Lower leg skin (tissue), 3 donors: ENCODE measurements around the gene RGPD6.
"Not testable (repeated sequence)": the region's sequence is repeated elsewhere in the genome, so short reads cannot be mapped to it uniquely, and the experiment has no call there.

Source experiments
- POLR2A ChIP-seq, 2 donors: fragments of 450-650 bp; IDR thresholded peaks; one replicate each; pipeline ENCODE4 v1.6.1; 2016 to 2017; ENCODE audit warnings: antibody characterized with exemption in 2 of 2, mild to moderate bottlenecking in 1 of 2, moderate library complexity in 1 of 2
- TF ChIP-seq, protein P1 (sequence below), 3 donors: fragments of 450-650 bp; IDR thresholded peaks; one replicate each; pipeline ENCODE4 v1.5.1; 2016; ENCODE audit warnings: antibody characterized with exemption in 3 of 3, mild to moderate bottlenecking in 3 of 3, moderate library complexity in 2 of 3

DNA sequence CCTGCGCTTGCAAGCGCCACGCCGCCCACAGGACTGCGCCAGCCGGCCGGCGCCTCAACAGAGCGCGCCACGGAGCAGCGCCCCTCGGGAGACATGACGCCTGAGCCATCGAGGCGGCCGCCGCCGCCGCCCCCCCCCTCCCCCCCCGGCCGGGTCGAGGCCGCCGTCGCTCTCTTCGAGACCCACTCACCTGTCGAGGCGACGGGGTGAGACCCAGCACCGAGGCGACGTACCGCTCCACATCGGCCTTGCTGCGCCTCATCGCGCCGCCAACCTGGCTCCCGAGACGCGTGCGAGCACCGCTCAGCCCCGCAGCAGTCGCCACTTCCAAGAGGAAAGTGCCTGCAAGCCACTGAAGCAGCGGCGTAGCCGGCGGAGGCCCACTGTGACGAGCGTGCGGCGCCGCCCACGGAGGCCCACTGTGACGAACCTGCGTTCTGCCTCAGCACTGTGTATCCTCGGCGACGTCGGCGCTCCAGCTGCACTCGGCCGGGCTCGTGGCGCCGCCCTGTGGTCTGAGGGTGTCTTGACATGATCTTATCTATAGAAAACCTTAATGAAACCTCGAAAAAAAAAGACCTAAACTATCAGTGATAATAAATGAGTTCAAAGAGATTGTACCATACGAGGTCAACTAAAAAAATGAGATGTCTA, at the start of gene RGPD6:
- TF ChIP-seq, protein P1, sequence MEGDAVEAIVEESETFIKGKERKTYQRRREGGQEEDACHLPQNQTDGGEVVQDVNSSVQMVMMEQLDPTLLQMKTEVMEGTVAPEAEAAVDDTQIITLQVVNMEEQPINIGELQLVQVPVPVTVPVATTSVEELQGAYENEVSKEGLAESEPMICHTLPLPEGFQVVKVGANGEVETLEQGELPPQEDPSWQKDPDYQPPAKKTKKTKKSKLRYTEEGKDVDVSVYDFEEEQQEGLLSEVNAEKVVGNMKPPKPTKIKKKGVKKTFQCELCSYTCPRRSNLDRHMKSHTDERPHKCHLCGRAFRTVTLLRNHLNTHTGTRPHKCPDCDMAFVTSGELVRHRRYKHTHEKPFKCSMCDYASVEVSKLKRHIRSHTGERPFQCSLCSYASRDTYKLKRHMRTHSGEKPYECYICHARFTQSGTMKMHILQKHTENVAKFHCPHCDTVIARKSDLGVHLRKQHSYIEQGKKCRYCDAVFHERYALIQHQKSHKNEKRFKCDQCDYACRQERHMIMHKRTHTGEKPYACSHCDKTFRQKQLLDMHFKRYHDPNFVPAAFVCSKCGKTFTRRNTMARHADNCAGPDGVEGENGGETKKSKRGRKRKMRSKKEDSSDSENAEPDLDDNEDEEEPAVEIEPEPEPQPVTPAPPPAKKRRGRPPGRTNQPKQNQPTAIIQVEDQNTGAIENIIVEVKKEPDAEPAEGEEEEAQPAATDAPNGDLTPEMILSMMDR (IDR thresholded peaks at IDR 0.05): not testable (repeated sequence)
- TF ChIP-seq POLR2A (IDR thresholded peaks at IDR 0.05): not testable (repeated sequence)
